Nephron progenitor cell (in vitro differentiated cells): Measurements from ENCODE around the gene RUSF1.
"Not testable (repeated sequence)": the region's sequence is repeated elsewhere in the genome, so short reads cannot be mapped to it uniquely, and the experiment has no call there.

Experiments
- DNase-seq: peaks from one replicate; pipeline ENCODE4 v3.0.0; 2021
- H3K27ac Mint-ChIP-seq: 2 replicates; pipeline ENCODE4 v1.8.0; 2021; ENCODE audit warnings: mild to moderate bottlenecking, moderate library complexity, mixed read lengths
- H3K27me3 Mint-ChIP-seq: 2 replicates; pipeline ENCODE4 v1.8.0; 2021; ENCODE audit warnings: mild to moderate bottlenecking, low read depth, mixed read lengths; ENCODE audit not compliant: poor library complexity
- H3K36me3 Mint-ChIP-seq: 2 replicates; pipeline ENCODE4 v1.8.0; 2021; ENCODE audit warnings: low read depth, mixed read lengths
- H3K4me1 Mint-ChIP-seq: 2 replicates; pipeline ENCODE4 v1.8.0; 2021; ENCODE audit warnings: mixed read lengths
- H3K4me3 Mint-ChIP-seq: 2 replicates; pipeline ENCODE4 v1.8.0; 2021; ENCODE audit warnings: mild to moderate bottlenecking, moderate library complexity, mixed read lengths
- H3K9me3 Mint-ChIP-seq: 2 replicates; pipeline ENCODE4 v1.8.0; 2021; ENCODE audit warnings: mild to moderate bottlenecking, moderate library complexity, mixed read lengths
- TF ChIP-seq, protein P1 (sequence below): fragments of 200-600 bp; sonication (generic); IDR thresholded peaks from 2 replicates; pipeline ENCODE4 v1.5.0; 2021; ENCODE audit warnings: antibody characterized with exemption

RUSF1 gene

DNA sequence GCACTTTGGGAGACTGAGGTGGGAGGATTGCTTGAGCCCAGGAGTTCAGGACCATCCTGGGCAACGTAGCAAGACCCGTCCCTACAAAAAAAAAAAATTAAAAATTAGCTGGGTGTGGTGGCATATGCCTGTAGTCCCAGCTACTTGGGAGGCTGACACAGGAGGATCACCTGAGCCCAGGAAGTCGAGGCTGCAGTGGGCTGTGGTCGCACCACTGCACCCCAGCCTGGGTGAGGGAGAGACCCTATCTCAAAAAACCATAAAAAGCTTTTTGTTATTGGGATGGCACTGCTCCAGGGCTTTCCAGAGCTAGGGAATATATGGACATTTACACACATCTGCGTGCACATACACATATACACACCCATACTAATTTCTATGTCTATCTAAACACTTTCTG is 57.0 kb downstream of the RUSF1 start:
- peaks cover 2% of the 10 kb centered on the region for H3K9me3 Mint-ChIP-seq
- DNase-seq, result no peak
- H3K4me1 Mint-ChIP-seq, result peaks cover 56% of the 10 kb centered on the region
- H3K27me3 Mint-ChIP-seq, result peaks cover under 1% of the 10 kb centered on the region
- H3K4me3 Mint-ChIP-seq, result no peak overlapping the region
- H3K27ac Mint-ChIP-seq, result no peak overlapping the region
- TF ChIP-seq, protein P1, sequence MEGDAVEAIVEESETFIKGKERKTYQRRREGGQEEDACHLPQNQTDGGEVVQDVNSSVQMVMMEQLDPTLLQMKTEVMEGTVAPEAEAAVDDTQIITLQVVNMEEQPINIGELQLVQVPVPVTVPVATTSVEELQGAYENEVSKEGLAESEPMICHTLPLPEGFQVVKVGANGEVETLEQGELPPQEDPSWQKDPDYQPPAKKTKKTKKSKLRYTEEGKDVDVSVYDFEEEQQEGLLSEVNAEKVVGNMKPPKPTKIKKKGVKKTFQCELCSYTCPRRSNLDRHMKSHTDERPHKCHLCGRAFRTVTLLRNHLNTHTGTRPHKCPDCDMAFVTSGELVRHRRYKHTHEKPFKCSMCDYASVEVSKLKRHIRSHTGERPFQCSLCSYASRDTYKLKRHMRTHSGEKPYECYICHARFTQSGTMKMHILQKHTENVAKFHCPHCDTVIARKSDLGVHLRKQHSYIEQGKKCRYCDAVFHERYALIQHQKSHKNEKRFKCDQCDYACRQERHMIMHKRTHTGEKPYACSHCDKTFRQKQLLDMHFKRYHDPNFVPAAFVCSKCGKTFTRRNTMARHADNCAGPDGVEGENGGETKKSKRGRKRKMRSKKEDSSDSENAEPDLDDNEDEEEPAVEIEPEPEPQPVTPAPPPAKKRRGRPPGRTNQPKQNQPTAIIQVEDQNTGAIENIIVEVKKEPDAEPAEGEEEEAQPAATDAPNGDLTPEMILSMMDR, result no peak
- H3K36me3 Mint-ChIP-seq, result no peaks in the 10 kb centered on the region

DNA sequence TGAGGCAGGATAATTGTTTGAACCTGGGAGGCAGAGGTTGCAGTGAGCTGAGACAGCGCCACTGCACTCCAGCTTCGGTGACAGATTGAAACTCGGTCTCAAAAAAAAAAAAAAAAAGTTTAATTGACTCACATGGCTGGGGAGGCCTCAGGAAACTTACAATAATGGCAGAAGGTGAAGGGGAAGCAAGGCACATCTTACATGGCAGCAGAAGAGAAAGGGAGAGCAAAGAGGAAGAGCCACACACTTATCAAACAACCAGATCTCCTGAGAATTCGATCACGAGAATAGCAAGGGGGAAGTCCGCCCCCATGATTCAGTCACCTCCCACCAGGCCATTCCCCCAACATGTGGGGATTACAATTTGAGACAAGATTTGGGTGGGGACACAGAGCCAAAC is 62.3 kb downstream of the RUSF1 start:
- peaks cover 17% of the 10 kb centered on the region for H3K27me3 Mint-ChIP-seq
- not testable (repeated sequence) for DNase-seq, H3K27ac Mint-ChIP-seq, H3K36me3 Mint-ChIP-seq, H3K9me3 Mint-ChIP-seq, H3K4me3 Mint-ChIP-seq
- H3K4me1 Mint-ChIP-seq, result peaks cover 16% of the 10 kb centered on the region

DNA sequence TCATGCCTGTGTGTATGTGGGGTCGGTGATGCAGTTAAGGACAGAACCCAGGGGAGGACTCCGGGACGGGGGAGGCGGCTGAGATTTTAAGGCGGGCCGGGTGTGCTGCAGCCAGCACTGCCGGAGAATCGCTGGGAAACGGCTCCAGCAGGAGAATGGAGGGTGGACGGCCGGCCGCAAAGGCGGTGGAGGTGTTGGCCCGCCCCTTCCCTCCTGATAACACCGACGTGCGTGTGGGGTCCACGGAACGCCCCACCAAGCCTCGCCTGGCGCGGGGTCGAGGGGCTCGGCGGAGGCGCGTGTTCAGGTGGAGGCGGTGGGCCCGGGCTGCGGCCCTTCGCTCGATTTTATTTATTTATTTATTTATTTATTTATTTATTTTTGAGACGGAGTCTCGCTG is 66.2 kb downstream of the RUSF1 start:
- Mint-ChIP-seq H3K27ac (no peak overlapping the region), H3K4me1 (peaks cover 10% of the 10 kb centered on the region), H3K4me3 (peak overlapping the region; percentile 81), H3K9me3 (peaks cover 7% of the 10 kb centered on the region), H3K36me3 (no peaks in the 10 kb centered on the region), H3K27me3 (peaks cover 17% of the 10 kb centered on the region)
- DNase-seq, result no peak
- TF ChIP-seq, protein P1, result no peak

DNA sequence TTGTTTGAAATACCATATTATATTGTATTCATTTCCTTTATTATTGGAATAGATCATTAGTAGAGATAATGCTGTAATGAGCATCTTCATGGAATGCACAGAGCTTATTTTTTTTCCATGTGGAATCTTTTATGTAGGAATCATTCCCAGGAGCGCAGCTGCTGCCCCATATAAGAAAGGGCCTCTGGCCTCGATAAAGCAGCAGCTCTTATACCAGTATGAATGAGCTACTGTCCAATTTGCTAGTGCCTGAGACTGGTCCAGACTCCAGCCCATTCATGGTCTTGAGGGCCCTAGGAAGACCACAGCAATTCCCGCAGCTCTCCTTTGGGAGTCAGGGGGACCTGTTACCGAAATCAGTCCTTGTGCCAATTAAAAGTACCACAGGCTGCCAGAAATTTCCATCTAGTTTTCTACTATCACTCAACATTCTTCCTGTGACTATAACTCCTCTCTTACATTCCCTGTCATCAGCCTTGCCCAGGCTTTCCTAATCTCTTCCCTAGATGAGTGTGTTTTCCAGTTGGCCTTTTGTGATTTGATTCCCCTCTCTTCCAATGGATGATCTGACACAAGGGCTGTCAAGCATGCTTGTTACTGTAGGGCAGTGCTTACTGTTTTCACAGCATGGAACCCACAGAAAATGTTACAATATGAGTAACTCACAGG is 67.5 kb downstream of the RUSF1 start:
- H3K4me1 Mint-ChIP-seq, result peaks cover 10% of the 10 kb centered on the region
- H3K27me3 Mint-ChIP-seq, result peaks cover 12% of the 10 kb centered on the region
- DNase-seq, result no peak
- no peak overlapping the region for H3K27ac Mint-ChIP-seq
- H3K4me3 Mint-ChIP-seq, result no peak overlapping the region
- H3K9me3 Mint-ChIP-seq, result no peaks in the 10 kb centered on the region
- TF ChIP-seq, protein P1, result no peak
- no peaks in the 10 kb centered on the region for H3K36me3 Mint-ChIP-seq

DNA sequence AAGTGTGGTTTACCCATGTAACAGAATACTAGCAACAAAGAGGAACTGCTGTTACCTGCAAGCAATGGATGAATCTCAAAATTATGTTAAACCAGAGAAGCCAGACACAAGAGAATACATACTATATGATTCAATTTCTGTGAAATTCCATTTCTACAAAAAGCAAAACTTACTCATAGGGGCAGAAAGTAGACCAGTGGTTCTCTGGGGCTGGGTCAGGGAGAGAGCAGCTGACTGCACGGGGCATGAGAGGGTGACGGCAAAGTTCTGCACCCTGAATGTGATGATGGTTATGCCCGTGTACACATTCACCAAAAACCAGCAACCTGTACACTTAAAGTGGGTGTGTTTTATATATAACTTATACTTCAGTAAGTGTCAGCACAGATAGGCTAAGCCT is 68.7 kb downstream of the RUSF1 start:
- Mint-ChIP-seq H3K27me3 (peaks cover 1% of the 10 kb centered on the region), H3K4me3 (no peak overlapping the region), H3K9me3 (no peaks in the 10 kb centered on the region), H3K27ac (no peak overlapping the region), H3K36me3 (no peaks in the 10 kb centered on the region), H3K4me1 (peaks cover 13% of the 10 kb centered on the region)
- no peak for DNase-seq
- TF ChIP-seq, protein P1, result no peak
